HL-60 (cell line): Measurements from ENCODE around the gene DYNC2LI1.

Experiments
- DNase-seq, 2 experiments: peaks; one replicate each; pipeline ENCODE4 v3.0.0-alpha.2; 2010 to 2020; ENCODE audit warnings: low read depth in 1 of 2, low spot score in 1 of 2
- H3K27ac ChIP-seq: fragments of 250-450 bp; sonication (Bioruptor Pico); replicated peaks from 2 replicates; pipeline ENCODE4 v1.5.1; 2020; ENCODE audit warnings: mild to moderate bottlenecking, moderate library complexity
- H3K27me3 ChIP-seq: fragments of 250-450 bp; sonication (Bioruptor Pico); 2 replicates; pipeline ENCODE4 v1.5.1; 2021; ENCODE audit warnings: mild to moderate bottlenecking, moderate library complexity; ENCODE audit not compliant: insufficient read depth, poor library complexity, severe bottlenecking
- H3K4me3 ChIP-seq: replicated peaks from 2 replicates; pipeline ENCODE4 v1.5.1; 2011; ENCODE audit warnings: mild to moderate bottlenecking, control low read depth, low read length; ENCODE audit not compliant: insufficient read depth
- CTCF ChIP-seq: IDR thresholded peaks from one replicate; pipeline ENCODE4 v1.5.1; 2011; ENCODE audit warnings: low read length, control low read depth, inconsistent platforms; ENCODE audit not compliant: insufficient read depth
- GABPA ChIP-seq: IDR thresholded peaks from 2 replicates; pipeline ENCODE4 v1.6.1; 2012; ENCODE audit warnings: low read depth
- POLR2AphosphoS5 ChIP-seq: IDR thresholded peaks from 2 replicates; pipeline ENCODE4 v1.6.1; 2012; ENCODE audit warnings: low read depth
- REST ChIP-seq: IDR thresholded peaks from 2 replicates; pipeline ENCODE4 v1.6.1; 2012; ENCODE audit warnings: low read depth; ENCODE audit not compliant: insufficient replicate concordance
- SPI1 ChIP-seq: IDR thresholded peaks from 2 replicates; pipeline ENCODE4 v1.6.1; 2012; ENCODE audit warnings: low read depth, mild to moderate bottlenecking, borderline replicate concordance

DYNC2LI1 gene

GRCh38 chr2:43822839-43823238 lies 49.0 kb downstream of the DYNC2LI1 start:
- DNase-seq = no peak
- no peak overlapping the region for H3K27ac ChIP-seq
- H3K4me3 ChIP-seq = no peak overlapping the region
- no peak for TF ChIP-seq GABPA
- TF ChIP-seq POLR2AphosphoS5 = no peak
- no peaks in the 10 kb centered on the region for H3K27me3 ChIP-seq

GRCh38 chr2:43823751-43824150 lies 49.9 kb downstream of the DYNC2LI1 start:
- no peak overlapping the region for H3K4me3 ChIP-seq
- DNase-seq = no peak
- TF ChIP-seq GABPA (no peak), REST (no peak), SPI1 (no peak), POLR2AphosphoS5 (no peak), CTCF (no peak)
- H3K27ac ChIP-seq = no peak overlapping the region
- no peaks in the 10 kb centered on the region for H3K27me3 ChIP-seq

- DNase-seq = no peak
- no peak for TF ChIP-seq POLR2AphosphoS5
- TF ChIP-seq REST = no peak
- no peak for TF ChIP-seq GABPA
- TF ChIP-seq SPI1 = no peak
- no peak for TF ChIP-seq CTCF
- Histone ChIP-seq H3K27ac (no peak overlapping the region), H3K27me3 (peaks cover 2% of the 10 kb centered on the region), H3K4me3 (no peak overlapping the region)
Measured at GRCh38 chr2:43824512-43824911, 50.7 kb downstream of the DYNC2LI1 start.

GRCh38 chr2:43824951-43825493 lies 51.2 kb downstream of the DYNC2LI1 start:
- DNase-seq = no peak
- Histone ChIP-seq H3K4me3 (no peak overlapping the region), H3K27me3 (peaks cover 4% of the 10 kb centered on the region), H3K27ac (no peak overlapping the region)
- TF ChIP-seq POLR2AphosphoS5 (no peak), SPI1 (no peak), CTCF (no peak), GABPA (no peak), REST (no peak)
